H9 (cell line): ENCODE data around the gene TTC39A. TPM values are rescaled to one million over a fixed set of nuclear protein-coding genes. Genes with fewer than 3 reads are reported as not detected.

Experiments
- DNase-seq: peaks from one replicate; pipeline ENCODE4 v3.0.0-alpha.2; 2017
- H2AFZ ChIP-seq: one replicate; pipeline ENCODE4 v1.6.1; 2013; ENCODE audit warnings: mild to moderate bottlenecking, low read length, control low read depth, moderate library complexity
- H2AK5ac ChIP-seq: 2 replicates; pipeline ENCODE4 v1.6.1; 2013; ENCODE audit warnings: low read length, control low read depth, mixed read lengths; ENCODE audit not compliant: insufficient read length
- H2BK120ac ChIP-seq: one replicate; pipeline ENCODE4 v1.6.1; 2013; ENCODE audit warnings: low read depth, mild to moderate bottlenecking, low read length, control low read depth, inconsistent platforms; ENCODE audit not compliant: poor library complexity, severe bottlenecking
- H2BK12ac ChIP-seq: 2 replicates; pipeline ENCODE4 v1.6.1; 2013; ENCODE audit warnings: low read length, control low read depth, mixed read lengths, low read depth; ENCODE audit not compliant: insufficient read length
- H2BK15ac ChIP-seq: 2 replicates; pipeline ENCODE4 v1.6.1; 2013; ENCODE audit warnings: low read depth, low read length, control low read depth
- H2BK20ac ChIP-seq: one replicate; pipeline ENCODE4 v1.6.1; 2013; ENCODE audit warnings: low read depth, mild to moderate bottlenecking, low read length, control low read depth, inconsistent platforms; ENCODE audit not compliant: poor library complexity, severe bottlenecking
- H2BK5ac ChIP-seq: 2 replicates; pipeline ENCODE4 v1.6.1; 2013; ENCODE audit warnings: low read length, control low read depth, mixed read lengths; ENCODE audit not compliant: insufficient read length
- H3K14ac ChIP-seq: 2 replicates; pipeline ENCODE4 v1.6.1; 2013; ENCODE audit warnings: low read length, control low read depth; ENCODE audit not compliant: insufficient read depth
- H3K18ac ChIP-seq: 2 replicates; pipeline ENCODE4 v1.6.1; 2013; ENCODE audit warnings: low read depth, mild to moderate bottlenecking, mixed read lengths, low read length, control low read depth; ENCODE audit not compliant: insufficient read length
- H3K23ac ChIP-seq: 2 replicates; pipeline ENCODE4 v1.6.1; 2013; ENCODE audit warnings: low read length, control low read depth, mixed read lengths, low read depth; ENCODE audit not compliant: insufficient read length
- H3K23me2 ChIP-seq: 2 replicates; pipeline ENCODE4 v1.6.1; 2013; ENCODE audit warnings: low read depth, mild to moderate bottlenecking, mixed read lengths, low read length, control low read depth; ENCODE audit not compliant: insufficient read length, poor library complexity, severe bottlenecking
- H3K27ac ChIP-seq: 2 replicates; pipeline ENCODE4 v1.5.1; 2013; ENCODE audit warnings: low read length, control low read depth, mixed read lengths, low read depth; ENCODE audit not compliant: insufficient read length
- H3K27me3 ChIP-seq: 2 replicates; pipeline ENCODE4 v1.6.1; 2013; ENCODE audit warnings: low read length, control low read depth, inconsistent platforms; ENCODE audit not compliant: insufficient read depth
- H3K4ac ChIP-seq: 2 replicates; pipeline ENCODE4 v1.6.1; 2013; ENCODE audit warnings: low read depth, mild to moderate bottlenecking, control low read depth, inconsistent platforms, low read length, moderate library complexity
- H3K4me1 ChIP-seq: 2 replicates; pipeline ENCODE4 v1.6.1; 2013; ENCODE audit warnings: low read length, control low read depth, inconsistent platforms; ENCODE audit not compliant: insufficient read depth
- H3K4me2 ChIP-seq: 2 replicates; pipeline ENCODE4 v1.6.1; 2013; ENCODE audit warnings: low read length, control low read depth, mixed read lengths; ENCODE audit not compliant: insufficient read length, insufficient read depth
- H3K56ac ChIP-seq: 2 replicates; pipeline ENCODE4 v1.6.1; 2013; ENCODE audit warnings: low read depth, mild to moderate bottlenecking, mixed read lengths, low read length, control low read depth; ENCODE audit not compliant: insufficient read length
- H3K79me1 ChIP-seq: 2 replicates; pipeline ENCODE4 v1.6.1; 2013; ENCODE audit warnings: low read depth, mild to moderate bottlenecking, moderate library complexity, low read length, control low read depth, inconsistent platforms; ENCODE audit not compliant: insufficient read depth, poor library complexity, severe bottlenecking
- H3K79me2 ChIP-seq: 2 replicates; pipeline ENCODE4 v1.6.1; 2013; ENCODE audit warnings: low read length, control low read depth, inconsistent platforms; ENCODE audit not compliant: insufficient read depth
- H3K9ac ChIP-seq: 2 replicates; pipeline ENCODE4 v1.6.1; 2013; ENCODE audit warnings: low read length, control low read depth, mixed read lengths; ENCODE audit not compliant: insufficient read length; ENCODE audit errors: extremely low read depth
- H3K9me3 ChIP-seq: one replicate; pipeline ENCODE4 v1.6.1; 2013; ENCODE audit warnings: low read depth, low read length, inconsistent platforms; ENCODE audit not compliant: control insufficient read depth
- H3T11ph ChIP-seq: one replicate; pipeline ENCODE4 v1.6.1; 2013; ENCODE audit warnings: mild to moderate bottlenecking, low read length, control low read depth, inconsistent platforms
- H4K20me1 ChIP-seq: one replicate; pipeline ENCODE4 v1.6.1; 2013; ENCODE audit not compliant: control insufficient read depth, insufficient read length, insufficient read depth
- H4K5ac ChIP-seq: 2 replicates; pipeline ENCODE4 v1.6.1; 2013; ENCODE audit warnings: low read depth, mild to moderate bottlenecking, mixed read lengths, low read length, control low read depth; ENCODE audit not compliant: insufficient read length
- H4K8ac ChIP-seq: replicated peaks from 2 replicates; pipeline ENCODE4 v1.6.1; 2013; ENCODE audit warnings: low read length, control low read depth, mixed read lengths, low read depth; ENCODE audit not compliant: insufficient read length
- H4K91ac ChIP-seq: 2 replicates; pipeline ENCODE4 v1.6.1; 2013; ENCODE audit warnings: low read depth, mild to moderate bottlenecking, moderate library complexity, mixed read lengths, low read length, control low read depth; ENCODE audit not compliant: insufficient read length
- H3K27ac Mint-ChIP-seq, 3 experiments: 2 replicates in 2 of 3; 3 replicates in 1 of 3; pipeline ENCODE4 v1.8.0; 2020 to 2021; ENCODE audit warnings: mixed read lengths in 3 of 3, mild to moderate bottlenecking in 1 of 3, moderate library complexity in 1 of 3
- H3K27me3 Mint-ChIP-seq: 2 replicates; pipeline ENCODE4 v1.8.0; 2021; ENCODE audit warnings: low read depth, mild to moderate bottlenecking, moderate library complexity, mixed read lengths
- H3K36me3 Mint-ChIP-seq, 3 experiments: 2 replicates in 2 of 3; 3 replicates in 1 of 3; pipeline ENCODE4 v1.8.0; 2020 to 2021; ENCODE audit warnings: low read depth in 3 of 3, mixed read lengths in 3 of 3; ENCODE audit not compliant: insufficient read depth in 1 of 3
- H3K4me1 Mint-ChIP-seq, 2 experiments: 2 replicates each; pipeline ENCODE4 v1.8.0; 2020; ENCODE audit warnings: mixed read lengths in 2 of 2
- H3K4me3 Mint-ChIP-seq, 2 experiments: 2 replicates in 1 of 2; 3 replicates in 1 of 2; pipeline ENCODE4 v1.8.0; 2020 to 2021; ENCODE audit warnings: mild to moderate bottlenecking in 2 of 2, mixed read lengths in 2 of 2, moderate library complexity in 1 of 2
- H3K9me3 Mint-ChIP-seq, 2 experiments: 2 replicates in 1 of 2; 3 replicates in 1 of 2; pipeline ENCODE4 v1.8.0; 2020; ENCODE audit warnings: mild to moderate bottlenecking in 2 of 2, mixed read lengths in 2 of 2, moderate library complexity in 1 of 2
- WGBS: extraction: QIAGEN DNeasy Blood & Tissue Kit; methylation state at CpG from one replicate; pipeline ENCODE4 v1.1.7; 2013; ENCODE audit warnings: missing lambda C conversion rate, low lambda C conversion rate, mixed read lengths; ENCODE audit not compliant: insufficient read length; ENCODE audit errors: extremely low coverage; 5-methylcytosine and 5-hydroxymethylcytosine counted together
- total RNA-seq: library from RNA; stranded (reverse); gene quantifications from 2 replicates; pipeline ENCODE4 v1.2.1, GENCODE V29; 2021
- TF ChIP-seq, protein P1 (sequence below): fragments of 200-600 bp; sonication (generic); conservative IDR thresholded peaks from 3 replicates; pipeline ENCODE4 v1.8.0; 2021; ENCODE audit warnings: antibody characterized with exemption, mild to moderate bottlenecking

Gene TTC39A
- total RNA-seq, 1 experiment from 2014 or later, result 7.7 TPM

DNA sequence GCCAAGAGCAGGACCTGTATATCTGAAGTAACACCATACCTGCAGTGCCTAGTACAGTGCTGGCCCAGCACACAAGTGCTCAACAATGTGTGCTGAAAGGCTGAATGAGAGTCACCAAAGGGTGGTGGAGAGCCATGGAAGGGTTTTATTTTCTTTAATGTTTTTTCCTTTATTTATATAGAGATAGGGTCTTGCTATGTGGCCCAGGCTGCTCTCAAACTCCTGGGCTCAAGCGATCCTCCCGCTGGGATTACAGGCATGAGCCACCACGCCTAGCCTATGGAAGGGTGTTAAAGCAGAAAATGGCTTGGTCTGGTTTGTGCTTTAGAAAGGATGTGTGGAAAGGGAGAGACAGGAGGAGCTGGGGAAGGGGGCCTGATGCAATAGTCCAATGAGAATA, 13.3 kb upstream of the TTC39A start:
- Mint-ChIP-seq H3K27me3 (peaks cover 26% of the 10 kb centered on the region), H3K4me3 (peak overlapping the region; percentile 63 to 64; a peak in 4 of 5 replicates), H3K4me1 (peaks cover 27 to 33% of the 10 kb centered on the region in 2 experiments), H3K27ac (no peak overlapping the region), H3K36me3 (no peaks in the 10 kb centered on the region; a peak in 1 of 7 replicates), H3K9me3 (no peaks in the 10 kb centered on the region)
- H2BK5ac ChIP-seq, result no peak overlapping the region
- H3K56ac ChIP-seq, result no peak overlapping the region
- H3K23ac ChIP-seq, result no peak overlapping the region
- no peak overlapping the region for H3K9ac ChIP-seq
- WGBS, result no CpG with 5 or more reads among the region's 3 CpGs
- H2AK5ac ChIP-seq, result no peak overlapping the region
- H3K18ac ChIP-seq, result no peak overlapping the region
- H3K4ac ChIP-seq, result no peak overlapping the region
- no peaks in the 10 kb centered on the region for H3K9me3 ChIP-seq
- H4K8ac ChIP-seq, result no peak overlapping the region
- H3K4me2 ChIP-seq, result no peak overlapping the region
- H4K20me1 ChIP-seq, result no peaks in the 10 kb centered on the region
- H2BK120ac ChIP-seq, result no peak overlapping the region
- H3K79me1 ChIP-seq, result no peaks in the 10 kb centered on the region
- no peak overlapping the region for H2BK15ac ChIP-seq
- H2BK12ac ChIP-seq, result no peak overlapping the region
- H2BK20ac ChIP-seq, result no peak overlapping the region
- no peak overlapping the region for H2AFZ ChIP-seq
- no peaks in the 10 kb centered on the region; the same call in 1 of the 2 replicates for H3K27me3 ChIP-seq
- H3K14ac ChIP-seq, result no peak overlapping the region
- DNase-seq, result no peak
- no peak overlapping the region for H3T11ph ChIP-seq
- H3K79me2 ChIP-seq, result no peaks in the 10 kb centered on the region
- H4K5ac ChIP-seq, result no peak overlapping the region
- H3K23me2 ChIP-seq, result peaks cover 9% of the 10 kb centered on the region
- no peak overlapping the region for H3K27ac ChIP-seq
- H3K4me1 ChIP-seq, result no peaks in the 10 kb centered on the region
- TF ChIP-seq, protein P1, sequence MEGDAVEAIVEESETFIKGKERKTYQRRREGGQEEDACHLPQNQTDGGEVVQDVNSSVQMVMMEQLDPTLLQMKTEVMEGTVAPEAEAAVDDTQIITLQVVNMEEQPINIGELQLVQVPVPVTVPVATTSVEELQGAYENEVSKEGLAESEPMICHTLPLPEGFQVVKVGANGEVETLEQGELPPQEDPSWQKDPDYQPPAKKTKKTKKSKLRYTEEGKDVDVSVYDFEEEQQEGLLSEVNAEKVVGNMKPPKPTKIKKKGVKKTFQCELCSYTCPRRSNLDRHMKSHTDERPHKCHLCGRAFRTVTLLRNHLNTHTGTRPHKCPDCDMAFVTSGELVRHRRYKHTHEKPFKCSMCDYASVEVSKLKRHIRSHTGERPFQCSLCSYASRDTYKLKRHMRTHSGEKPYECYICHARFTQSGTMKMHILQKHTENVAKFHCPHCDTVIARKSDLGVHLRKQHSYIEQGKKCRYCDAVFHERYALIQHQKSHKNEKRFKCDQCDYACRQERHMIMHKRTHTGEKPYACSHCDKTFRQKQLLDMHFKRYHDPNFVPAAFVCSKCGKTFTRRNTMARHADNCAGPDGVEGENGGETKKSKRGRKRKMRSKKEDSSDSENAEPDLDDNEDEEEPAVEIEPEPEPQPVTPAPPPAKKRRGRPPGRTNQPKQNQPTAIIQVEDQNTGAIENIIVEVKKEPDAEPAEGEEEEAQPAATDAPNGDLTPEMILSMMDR, result no peak
- no peak overlapping the region for H4K91ac ChIP-seq
